GM23338 (cell line): Measurements from ENCODE around the gene PLPPR5. TPM values are rescaled to one million over a fixed set of nuclear protein-coding genes. Genes with fewer than 3 reads are reported as not detected.

Experiments
- ATAC-seq: fragments of 200-7000 bp; cut with Tn5 transposase; 3 replicates; pipeline ENCODE4 v1.9.1; 2020
- DNase-seq: peaks from one replicate; pipeline ENCODE4 v3.0.0-alpha.2; 2015; ENCODE audit warnings: low spot score
- H2AFZ ChIP-seq: fragments of 200-600 bp; sonication (generic); 2 replicates; pipeline ENCODE4 v1.8.0; 2016; ENCODE audit warnings: antibody characterized with exemption, mild to moderate bottlenecking, moderate library complexity
- H3F3A ChIP-seq: fragments of 200-600 bp; sonication (generic); replicated peaks from 2 replicates; pipeline ENCODE4 v1.8.0; 2017; ENCODE audit warnings: antibody characterized with exemption, mixed run types, low read depth
- H3K27ac ChIP-seq: fragments of 200-600 bp; sonication (generic); 2 replicates; pipeline ENCODE4 v1.6.1; 2016; ENCODE audit warnings: low read depth
- H3K27me3 ChIP-seq: fragments of 200-600 bp; sonication (generic); 2 replicates; pipeline ENCODE4 v1.8.0; 2016; ENCODE audit warnings: mild to moderate bottlenecking, mixed run types, moderate library complexity; ENCODE audit not compliant: insufficient read depth
- H3K36me3 ChIP-seq: fragments of 200-600 bp; sonication (generic); 2 replicates; pipeline ENCODE4 v1.8.0; 2016; ENCODE audit warnings: mild to moderate bottlenecking; ENCODE audit not compliant: insufficient read depth
- H3K4me1 ChIP-seq: fragments of 200-600 bp; sonication (generic); 2 replicates; pipeline ENCODE4 v1.8.0; 2016; ENCODE audit warnings: mild to moderate bottlenecking, moderate library complexity; ENCODE audit not compliant: insufficient read depth
- H3K4me2 ChIP-seq: fragments of 200-600 bp; sonication (generic); 2 replicates; pipeline ENCODE4 v1.7.1; 2017; ENCODE audit warnings: mixed run types
- H3K4me3 ChIP-seq: fragments of 200-600 bp; sonication (generic); 2 replicates; pipeline ENCODE4 v1.6.1; 2016; ENCODE audit warnings: mixed run types
- H3K79me2 ChIP-seq: fragments of 200-600 bp; sonication (generic); replicated peaks from 2 replicates; pipeline ENCODE4 v1.8.0; 2017; ENCODE audit warnings: mild to moderate bottlenecking; ENCODE audit not compliant: insufficient read depth
- H3K9me2 ChIP-seq: fragments of 200-600 bp; sonication (generic); 2 replicates; pipeline ENCODE4 v1.8.0; 2017; ENCODE audit not compliant: insufficient read depth
- H4K20me1 ChIP-seq: fragments of 200-600 bp; sonication (generic); replicated peaks from 2 replicates; pipeline ENCODE4 v1.8.0; 2017; ENCODE audit warnings: mild to moderate bottlenecking; ENCODE audit not compliant: insufficient read depth
- H3K27ac Mint-ChIP-seq: 2 replicates; pipeline ENCODE4 v1.8.0; 2020; ENCODE audit warnings: inconsistent platforms, mild to moderate bottlenecking, moderate library complexity, mixed read lengths
- H3K27me3 Mint-ChIP-seq: 3 replicates; pipeline ENCODE4 v1.8.0; 2022; ENCODE audit warnings: low read depth, mild to moderate bottlenecking, moderate library complexity, mixed read lengths, inconsistent platforms; ENCODE audit not compliant: insufficient read depth, poor library complexity
- H3K36me3 Mint-ChIP-seq: 3 replicates; pipeline ENCODE4 v1.8.0; 2021; ENCODE audit warnings: low read depth, mild to moderate bottlenecking, inconsistent platforms, moderate library complexity, mixed read lengths
- H3K4me1 Mint-ChIP-seq: 3 replicates; pipeline ENCODE4 v1.8.0; 2020; ENCODE audit warnings: mild to moderate bottlenecking, inconsistent platforms, mixed read lengths
- H3K4me3 Mint-ChIP-seq: 3 replicates; pipeline ENCODE4 v1.8.0; 2021; ENCODE audit warnings: moderate library complexity, mild to moderate bottlenecking, inconsistent platforms, mixed read lengths
- H3K9me3 Mint-ChIP-seq: 3 replicates; pipeline ENCODE4 v1.8.0; 2020; ENCODE audit warnings: moderate library complexity, mild to moderate bottlenecking, inconsistent platforms, mixed read lengths
- CREB1 ChIP-seq: fragments of 250-450 bp; sonication (Bioruptor Pico); IDR thresholded peaks from 2 replicates; pipeline ENCODE4 v1.5.0; 2020; ENCODE audit warnings: low read depth, mild to moderate bottlenecking, moderate library complexity
- EZH2 ChIP-seq: fragments of 200-600 bp; sonication (generic); IDR thresholded peaks from one replicate; pipeline ENCODE4 v1.8.0; 2017; ENCODE audit warnings: antibody characterized with exemption, mild to moderate bottlenecking, low read depth; ENCODE audit not compliant: unreplicated experiment
- EZH2phosphoT487 ChIP-seq: fragments of 200-600 bp; sonication (generic); IDR thresholded peaks from one replicate; pipeline ENCODE4 v1.8.1; 2018; ENCODE audit warnings: antibody characterized with exemption; ENCODE audit not compliant: unreplicated experiment
- JUNB ChIP-seq: IDR thresholded peaks from one replicate; pipeline ENCODE4 v1.6.1; 2016; ENCODE audit warnings: antibody characterized with exemption; ENCODE audit not compliant: unreplicated experiment
- POLR2AphosphoS5 ChIP-seq: IDR thresholded peaks from 2 replicates; pipeline ENCODE4 v1.6.1; 2016; ENCODE audit warnings: antibody characterized with exemption, low read depth
- STAT1 ChIP-seq: IDR thresholded peaks from one replicate; pipeline ENCODE4 v1.6.1; 2016; ENCODE audit warnings: antibody characterized with exemption; ENCODE audit not compliant: unreplicated experiment
- ZNF114 ChIP-seq: fragments of 250-450 bp; sonication (Bioruptor Pico); IDR thresholded peaks from 2 replicates; pipeline ENCODE4 v1.5.0; 2020; ENCODE audit warnings: mild to moderate bottlenecking, moderate library complexity
- ZNF331 ChIP-seq: fragments of 250-450 bp; sonication (Bioruptor Pico); IDR thresholded peaks from 2 replicates; pipeline ENCODE4 v1.5.0; 2020; ENCODE audit warnings: low read depth, mild to moderate bottlenecking, moderate library complexity
- polyA plus RNA-seq: library from polyadenylated mRNA; unstranded; fragments of >200 nt; fragmentation: Nextera tagmentation; extraction: Ambion mirVana; gene quantifications from 2 replicates; pipeline ENCODE4 v1.2.1, GENCODE V29; 2016
- total RNA-seq: library from RNA; depleted of rRNA; stranded (reverse); fragments of >200 nt; shearing (Covaris generic); gene quantifications from 2 replicates; pipeline ENCODE4 v1.2.3, GENCODE V29; 2014
- TF ChIP-seq, protein P1 (sequence below), 2 experiments: fragments of 200-600 bp in 1 of 2; sonication (generic) in 1 of 2; conservative IDR thresholded peaks; 2 replicates each; pipeline versions ENCODE4 v1.5.1 to v1.6.1; 2016 to 2017; ENCODE audit warnings: antibody characterized with exemption in 2 of 2, low read depth in 2 of 2, mild to moderate bottlenecking in 2 of 2, moderate library complexity in 1 of 2
- TF ChIP-seq, protein P2 (sequence below): IDR thresholded peaks from one replicate; pipeline ENCODE4 v1.6.1; 2018; ENCODE audit warnings: antibody characterized with exemption; ENCODE audit not compliant: unreplicated experiment
- TF ChIP-seq, protein P3 (sequence below): fragments of 250-450 bp; sonication (Bioruptor Pico); IDR thresholded peaks from 2 replicates; pipeline ENCODE4 v1.5.0; 2020; ENCODE audit warnings: mild to moderate bottlenecking, moderate library complexity
- TF ChIP-seq, protein P4 (sequence below): IDR thresholded peaks from 2 replicates; pipeline ENCODE4 v1.6.1; 2016; ENCODE audit warnings: antibody characterized with exemption

PLPPR5 gene
- total and polyA plus RNA-seq, 2 experiments from 2014 or later, result 3.2 to 4.2 TPM

DNA sequence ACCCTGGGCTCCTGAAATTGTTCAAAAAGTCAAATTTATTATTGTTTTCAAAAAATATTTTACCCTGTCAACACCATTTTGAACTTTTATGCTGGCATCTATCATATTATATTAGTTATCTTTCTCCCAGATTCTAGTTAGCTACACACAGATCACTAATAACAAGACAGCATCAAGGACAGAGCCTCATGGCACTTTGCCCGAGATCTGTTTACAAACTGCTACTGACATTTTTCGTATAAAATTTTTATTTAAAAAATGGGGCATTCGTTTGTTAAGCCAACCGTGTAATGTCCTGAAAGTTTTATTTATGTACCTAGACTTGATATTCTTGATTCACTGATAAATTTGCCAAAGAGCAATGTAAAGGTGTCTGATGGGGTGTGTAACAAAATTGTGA lies 78.1 kb downstream of the PLPPR5 start:
- Histone ChIP-seq H3K27ac (no peak overlapping the region), H3K4me3 (no peak overlapping the region), H3K36me3 (no peaks in the 10 kb centered on the region), H3F3A (no peaks in the 10 kb centered on the region), H3K9me2 (peaks cover 7% of the 10 kb centered on the region; the same call in 1 of the 2 replicates), H3K27me3 (no peaks in the 10 kb centered on the region), H2AFZ (no peak overlapping the region), H3K4me2 (no peak overlapping the region), H3K79me2 (no peaks in the 10 kb centered on the region), H3K4me1 (no peaks in the 10 kb centered on the region; the same call in 1 of the 2 replicates), H4K20me1 (no peaks in the 10 kb centered on the region)
- Mint-ChIP-seq H3K9me3 (no peaks in the 10 kb centered on the region), H3K27me3 (no peaks in the 10 kb centered on the region), H3K4me1 (peaks cover 5% of the 10 kb centered on the region; the same call in 2 of the 3 replicates), H3K36me3 (no peaks in the 10 kb centered on the region), H3K27ac (no peak overlapping the region), H3K4me3 (no peak overlapping the region)
- TF ChIP-seq, protein P1, sequence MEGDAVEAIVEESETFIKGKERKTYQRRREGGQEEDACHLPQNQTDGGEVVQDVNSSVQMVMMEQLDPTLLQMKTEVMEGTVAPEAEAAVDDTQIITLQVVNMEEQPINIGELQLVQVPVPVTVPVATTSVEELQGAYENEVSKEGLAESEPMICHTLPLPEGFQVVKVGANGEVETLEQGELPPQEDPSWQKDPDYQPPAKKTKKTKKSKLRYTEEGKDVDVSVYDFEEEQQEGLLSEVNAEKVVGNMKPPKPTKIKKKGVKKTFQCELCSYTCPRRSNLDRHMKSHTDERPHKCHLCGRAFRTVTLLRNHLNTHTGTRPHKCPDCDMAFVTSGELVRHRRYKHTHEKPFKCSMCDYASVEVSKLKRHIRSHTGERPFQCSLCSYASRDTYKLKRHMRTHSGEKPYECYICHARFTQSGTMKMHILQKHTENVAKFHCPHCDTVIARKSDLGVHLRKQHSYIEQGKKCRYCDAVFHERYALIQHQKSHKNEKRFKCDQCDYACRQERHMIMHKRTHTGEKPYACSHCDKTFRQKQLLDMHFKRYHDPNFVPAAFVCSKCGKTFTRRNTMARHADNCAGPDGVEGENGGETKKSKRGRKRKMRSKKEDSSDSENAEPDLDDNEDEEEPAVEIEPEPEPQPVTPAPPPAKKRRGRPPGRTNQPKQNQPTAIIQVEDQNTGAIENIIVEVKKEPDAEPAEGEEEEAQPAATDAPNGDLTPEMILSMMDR (conservative IDR thresholded peaks at IDR 0.05; ENCODE audit: low read depth in 2 of 2), result no peak
- TF ChIP-seq, protein P2, sequence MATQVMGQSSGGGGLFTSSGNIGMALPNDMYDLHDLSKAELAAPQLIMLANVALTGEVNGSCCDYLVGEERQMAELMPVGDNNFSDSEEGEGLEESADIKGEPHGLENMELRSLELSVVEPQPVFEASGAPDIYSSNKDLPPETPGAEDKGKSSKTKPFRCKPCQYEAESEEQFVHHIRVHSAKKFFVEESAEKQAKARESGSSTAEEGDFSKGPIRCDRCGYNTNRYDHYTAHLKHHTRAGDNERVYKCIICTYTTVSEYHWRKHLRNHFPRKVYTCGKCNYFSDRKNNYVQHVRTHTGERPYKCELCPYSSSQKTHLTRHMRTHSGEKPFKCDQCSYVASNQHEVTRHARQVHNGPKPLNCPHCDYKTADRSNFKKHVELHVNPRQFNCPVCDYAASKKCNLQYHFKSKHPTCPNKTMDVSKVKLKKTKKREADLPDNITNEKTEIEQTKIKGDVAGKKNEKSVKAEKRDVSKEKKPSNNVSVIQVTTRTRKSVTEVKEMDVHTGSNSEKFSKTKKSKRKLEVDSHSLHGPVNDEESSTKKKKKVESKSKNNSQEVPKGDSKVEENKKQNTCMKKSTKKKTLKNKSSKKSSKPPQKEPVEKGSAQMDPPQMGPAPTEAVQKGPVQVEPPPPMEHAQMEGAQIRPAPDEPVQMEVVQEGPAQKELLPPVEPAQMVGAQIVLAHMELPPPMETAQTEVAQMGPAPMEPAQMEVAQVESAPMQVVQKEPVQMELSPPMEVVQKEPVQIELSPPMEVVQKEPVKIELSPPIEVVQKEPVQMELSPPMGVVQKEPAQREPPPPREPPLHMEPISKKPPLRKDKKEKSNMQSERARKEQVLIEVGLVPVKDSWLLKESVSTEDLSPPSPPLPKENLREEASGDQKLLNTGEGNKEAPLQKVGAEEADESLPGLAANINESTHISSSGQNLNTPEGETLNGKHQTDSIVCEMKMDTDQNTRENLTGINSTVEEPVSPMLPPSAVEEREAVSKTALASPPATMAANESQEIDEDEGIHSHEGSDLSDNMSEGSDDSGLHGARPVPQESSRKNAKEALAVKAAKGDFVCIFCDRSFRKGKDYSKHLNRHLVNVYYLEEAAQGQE, result no peak
- TF ChIP-seq EZH2phosphoT487, result no peak
- no peak for TF ChIP-seq JUNB
- TF ChIP-seq CREB1, result no peak
- no peak for TF ChIP-seq EZH2
- no peak for TF ChIP-seq POLR2AphosphoS5
- no peak for TF ChIP-seq STAT1
- no peak for TF ChIP-seq ZNF331 (CRISPR knock-in tag)
- TF ChIP-seq ZNF114 (CRISPR knock-in tag), result no peak
- TF ChIP-seq, protein P3, sequence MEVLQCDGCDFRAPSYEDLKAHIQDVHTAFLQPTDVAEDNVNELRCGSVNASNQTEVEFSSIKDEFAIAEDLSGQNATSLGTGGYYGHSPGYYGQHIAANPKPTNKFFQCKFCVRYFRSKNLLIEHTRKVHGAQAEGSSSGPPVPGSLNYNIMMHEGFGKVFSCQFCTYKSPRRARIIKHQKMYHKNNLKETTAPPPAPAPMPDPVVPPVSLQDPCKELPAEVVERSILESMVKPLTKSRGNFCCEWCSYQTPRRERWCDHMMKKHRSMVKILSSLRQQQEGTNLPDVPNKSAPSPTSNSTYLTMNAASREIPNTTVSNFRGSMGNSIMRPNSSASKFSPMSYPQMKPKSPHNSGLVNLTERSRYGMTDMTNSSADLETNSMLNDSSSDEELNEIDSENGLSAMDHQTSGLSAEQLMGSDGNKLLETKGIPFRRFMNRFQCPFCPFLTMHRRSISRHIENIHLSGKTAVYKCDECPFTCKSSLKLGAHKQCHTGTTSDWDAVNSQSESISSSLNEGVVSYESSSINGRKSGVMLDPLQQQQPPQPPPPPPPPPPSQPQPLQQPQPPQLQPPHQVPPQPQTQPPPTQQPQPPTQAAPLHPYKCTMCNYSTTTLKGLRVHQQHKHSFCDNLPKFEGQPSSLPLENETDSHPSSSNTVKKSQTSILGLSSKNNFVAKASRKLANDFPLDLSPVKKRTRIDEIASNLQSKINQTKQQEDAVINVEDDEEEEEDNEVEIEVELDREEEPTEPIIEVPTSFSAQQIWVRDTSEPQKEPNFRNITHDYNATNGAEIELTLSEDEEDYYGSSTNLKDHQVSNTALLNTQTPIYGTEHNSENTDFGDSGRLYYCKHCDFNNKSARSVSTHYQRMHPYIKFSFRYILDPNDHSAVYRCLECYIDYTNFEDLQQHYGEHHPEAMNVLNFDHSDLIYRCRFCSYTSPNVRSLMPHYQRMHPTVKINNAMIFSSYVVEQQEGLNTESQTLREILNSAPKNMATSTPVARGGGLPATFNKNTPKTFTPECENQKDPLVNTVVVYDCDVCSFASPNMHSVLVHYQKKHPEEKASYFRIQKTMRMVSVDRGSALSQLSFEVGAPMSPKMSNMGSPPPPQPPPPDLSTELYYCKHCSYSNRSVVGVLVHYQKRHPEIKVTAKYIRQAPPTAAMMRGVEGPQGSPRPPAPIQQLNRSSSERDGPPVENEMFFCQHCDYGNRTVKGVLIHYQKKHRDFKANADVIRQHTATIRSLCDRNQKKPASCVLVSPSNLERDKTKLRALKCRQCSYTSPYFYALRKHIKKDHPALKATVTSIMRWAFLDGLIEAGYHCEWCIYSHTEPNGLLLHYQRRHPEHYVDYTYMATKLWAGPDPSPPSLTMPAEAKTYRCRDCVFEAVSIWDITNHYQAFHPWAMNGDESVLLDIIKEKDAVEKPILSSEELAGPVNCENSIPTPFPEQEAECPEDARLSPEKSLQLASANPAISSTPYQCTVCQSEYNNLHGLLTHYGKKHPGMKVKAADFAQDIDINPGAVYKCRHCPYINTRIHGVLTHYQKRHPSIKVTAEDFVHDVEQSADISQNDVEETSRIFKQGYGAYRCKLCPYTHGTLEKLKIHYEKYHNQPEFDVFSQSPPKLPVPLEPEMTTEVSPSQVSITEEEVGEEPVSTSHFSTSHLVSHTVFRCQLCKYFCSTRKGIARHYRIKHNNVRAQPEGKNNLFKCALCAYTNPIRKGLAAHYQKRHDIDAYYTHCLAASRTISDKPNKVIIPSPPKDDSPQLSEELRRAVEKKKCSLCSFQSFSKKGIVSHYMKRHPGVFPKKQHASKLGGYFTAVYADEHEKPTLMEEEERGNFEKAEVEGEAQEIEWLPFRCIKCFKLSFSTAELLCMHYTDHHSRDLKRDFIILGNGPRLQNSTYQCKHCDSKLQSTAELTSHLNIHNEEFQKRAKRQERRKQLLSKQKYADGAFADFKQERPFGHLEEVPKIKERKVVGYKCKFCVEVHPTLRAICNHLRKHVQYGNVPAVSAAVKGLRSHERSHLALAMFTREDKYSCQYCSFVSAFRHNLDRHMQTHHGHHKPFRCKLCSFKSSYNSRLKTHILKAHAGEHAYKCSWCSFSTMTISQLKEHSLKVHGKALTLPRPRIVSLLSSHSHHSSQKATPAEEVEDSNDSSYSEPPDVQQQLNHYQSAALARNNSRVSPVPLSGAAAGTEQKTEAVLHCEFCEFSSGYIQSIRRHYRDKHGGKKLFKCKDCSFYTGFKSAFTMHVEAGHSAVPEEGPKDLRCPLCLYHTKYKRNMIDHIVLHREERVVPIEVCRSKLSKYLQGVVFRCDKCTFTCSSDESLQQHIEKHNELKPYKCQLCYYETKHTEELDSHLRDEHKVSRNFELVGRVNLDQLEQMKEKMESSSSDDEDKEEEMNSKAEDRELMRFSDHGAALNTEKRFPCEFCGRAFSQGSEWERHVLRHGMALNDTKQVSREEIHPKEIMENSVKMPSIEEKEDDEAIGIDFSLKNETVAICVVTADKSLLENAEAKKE (CRISPR knock-in tag), result no peak
- TF ChIP-seq, protein P4, sequence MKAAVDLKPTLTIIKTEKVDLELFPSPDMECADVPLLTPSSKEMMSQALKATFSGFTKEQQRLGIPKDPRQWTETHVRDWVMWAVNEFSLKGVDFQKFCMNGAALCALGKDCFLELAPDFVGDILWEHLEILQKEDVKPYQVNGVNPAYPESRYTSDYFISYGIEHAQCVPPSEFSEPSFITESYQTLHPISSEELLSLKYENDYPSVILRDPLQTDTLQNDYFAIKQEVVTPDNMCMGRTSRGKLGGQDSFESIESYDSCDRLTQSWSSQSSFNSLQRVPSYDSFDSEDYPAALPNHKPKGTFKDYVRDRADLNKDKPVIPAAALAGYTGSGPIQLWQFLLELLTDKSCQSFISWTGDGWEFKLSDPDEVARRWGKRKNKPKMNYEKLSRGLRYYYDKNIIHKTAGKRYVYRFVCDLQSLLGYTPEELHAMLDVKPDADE, result no peak
- DNase-seq (no peak), ATAC-seq (no peak)
